ENCODE data around the gene NDUFAF4.
"Not testable (repeated sequence)": the region's sequence is repeated elsewhere in the genome, so short reads cannot be mapped to it uniquely, and the experiment has no call there.

Gene NDUFAF4

DNA sequence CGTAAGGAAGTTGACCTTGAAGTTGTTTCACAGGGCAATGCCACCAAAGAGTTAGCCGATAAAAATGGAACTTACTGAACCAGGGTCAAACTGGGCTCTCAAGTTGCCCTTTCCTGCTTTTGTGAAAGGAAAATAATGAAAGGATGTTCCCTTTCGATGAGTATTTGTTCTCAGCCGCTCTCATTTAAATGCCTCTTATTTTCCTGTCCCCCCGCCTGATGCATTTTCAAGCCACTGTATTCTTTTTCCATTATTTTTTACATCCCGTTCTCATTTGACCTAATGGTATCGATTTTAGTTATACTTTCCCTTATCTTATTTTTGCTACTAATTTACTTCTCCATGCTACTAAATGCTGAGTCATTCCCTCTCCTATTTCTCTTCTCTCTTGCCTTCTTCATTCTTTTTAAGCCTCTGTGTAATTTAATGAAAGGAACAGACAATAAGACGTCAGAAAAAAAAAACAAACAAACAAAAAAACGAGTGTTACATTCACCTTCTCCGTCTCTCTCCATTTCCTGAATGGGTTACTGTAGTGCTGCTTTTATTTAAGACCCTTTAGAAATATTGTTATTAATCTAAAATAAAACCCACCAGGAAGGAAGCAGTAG lies 655 bp upstream of the NDUFAF4 start:
- H3K36me3 Mint-ChIP-seq (ENCODE audit: low read depth) = peaks cover 13% of the 10 kb centered on the region
- H3K4me3 Mint-ChIP-seq = peak overlapping the region; percentile 87 to 91 (median 89)
- no peaks in the 10 kb centered on the region for H3K9me3 Mint-ChIP-seq
- TF ChIP-seq CTCF (IDR thresholded peaks at IDR 0.05; ENCODE audit: unreplicated experiment in 3 of 3) = no peak
- H3K27ac Mint-ChIP-seq = peak overlapping the region; percentile 80 to 97 (median 93)
- peaks cover 30% of the 10 kb centered on the region for H3K4me1 Mint-ChIP-seq
- H3K27me3 Mint-ChIP-seq (ENCODE audit: low read depth) = peaks cover 2% of the 10 kb centered on the region

GRCh38 chr6:96889146-96889545 lies 8.5 kb downstream of the NDUFAF4 start:
- Mint-ChIP-seq H3K4me1 (no peaks in the 10 kb centered on the region), H3K9me3 (no peaks in the 10 kb centered on the region), H3K27me3 (ENCODE audit: low read depth) (no peaks in the 10 kb centered on the region), H3K4me3 (no peak overlapping the region), H3K27ac (no peak overlapping the region), H3K36me3 (ENCODE audit: low read depth) (peaks cover 13% of the 10 kb centered on the region)
- TF ChIP-seq CTCF (IDR thresholded peaks at IDR 0.05; ENCODE audit: unreplicated experiment in 3 of 3) = no peak

DNA sequence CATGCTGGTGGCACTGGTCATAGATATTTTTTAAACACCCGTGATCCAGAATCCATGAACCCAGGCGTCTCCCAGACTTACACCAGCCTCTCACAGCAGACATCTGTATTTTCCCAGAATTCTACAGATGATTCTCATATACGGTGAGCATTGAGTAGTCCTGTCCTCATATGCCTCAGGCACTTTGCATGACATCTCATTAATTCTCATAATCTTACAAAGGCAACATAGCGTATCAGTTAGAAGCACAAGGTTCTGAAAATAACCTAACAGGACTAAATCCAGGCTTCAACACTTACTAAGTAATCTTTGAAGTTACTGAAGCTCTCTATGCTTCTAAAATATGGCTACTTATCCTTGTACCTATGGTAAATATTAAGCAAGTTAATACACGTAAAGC lies 8.9 kb downstream of the NDUFAF4 start:
- no peak for TF ChIP-seq CTCF (IDR thresholded peaks at IDR 0.05; ENCODE audit: unreplicated experiment in 3 of 3)
- no peak overlapping the region for H3K27ac Mint-ChIP-seq
- H3K4me1 Mint-ChIP-seq = no peaks in the 10 kb centered on the region
- H3K27me3 Mint-ChIP-seq (ENCODE audit: low read depth) = no peaks in the 10 kb centered on the region
- peaks cover 10% of the 10 kb centered on the region for H3K36me3 Mint-ChIP-seq (ENCODE audit: low read depth)
- no peak overlapping the region for H3K4me3 Mint-ChIP-seq
- H3K9me3 Mint-ChIP-seq = no peaks in the 10 kb centered on the region

DNA sequence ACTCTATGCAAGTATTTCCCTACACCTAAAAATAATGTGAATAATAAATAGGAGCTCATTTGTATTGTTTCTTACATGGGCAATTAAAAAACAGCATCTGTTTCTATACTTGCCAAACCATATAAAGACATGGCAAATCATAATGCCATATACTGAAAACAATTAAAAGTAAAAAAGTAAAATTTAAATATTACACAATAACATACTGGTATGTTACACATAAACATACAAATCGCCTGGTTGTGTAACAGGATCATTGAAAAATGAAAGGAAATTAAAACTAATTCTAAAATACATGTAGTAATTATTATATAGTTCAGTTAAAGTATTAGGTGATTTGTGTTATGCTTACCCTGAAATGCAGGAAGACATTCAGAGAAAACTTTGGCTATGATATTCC lies 11.2 kb downstream of the NDUFAF4 start:
- Mint-ChIP-seq H3K27ac (no peak overlapping the region), H3K4me3 (no peak overlapping the region), H3K27me3 (ENCODE audit: low read depth) (no peaks in the 10 kb centered on the region), H3K9me3 (no peaks in the 10 kb centered on the region), H3K4me1 (no peaks in the 10 kb centered on the region), H3K36me3 (ENCODE audit: low read depth) (peaks cover 10% of the 10 kb centered on the region)
- no peak for TF ChIP-seq CTCF (IDR thresholded peaks at IDR 0.05; ENCODE audit: unreplicated experiment in 3 of 3)

GRCh38 chr6:96885187-96885631 lies 12.5 kb downstream of the NDUFAF4 start:
- not testable (repeated sequence) for H3K4me1 Mint-ChIP-seq; H3K27ac Mint-ChIP-seq; H3K9me3 Mint-ChIP-seq; H3K36me3 Mint-ChIP-seq (ENCODE audit: low read depth); H3K4me3 Mint-ChIP-seq; H3K27me3 Mint-ChIP-seq (ENCODE audit: low read depth)

DNA sequence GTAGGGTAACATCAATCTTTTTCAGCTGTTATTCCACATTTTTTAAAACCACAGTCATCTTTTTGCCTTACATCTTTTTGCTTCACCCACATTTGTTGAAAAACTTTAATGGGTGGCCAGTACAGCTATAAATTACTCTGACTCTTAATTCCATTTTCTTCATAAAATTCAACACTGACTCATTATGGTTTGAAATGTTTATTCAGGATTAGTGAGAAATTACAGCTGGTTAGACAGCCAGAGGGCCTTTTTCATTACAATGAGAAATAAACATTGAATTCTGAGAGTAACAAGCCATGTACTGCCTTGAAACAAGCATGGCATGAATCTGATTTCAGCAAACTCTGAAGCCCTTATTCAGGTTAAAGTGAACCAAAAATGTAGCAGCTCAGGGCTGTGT lies 19.5 kb downstream of the NDUFAF4 start:
- peaks cover 4% of the 10 kb centered on the region for H3K27me3 Mint-ChIP-seq (ENCODE audit: low read depth)
- no peaks in the 10 kb centered on the region for H3K36me3 Mint-ChIP-seq (ENCODE audit: low read depth)
- no peak overlapping the region for H3K4me3 Mint-ChIP-seq
- H3K9me3 Mint-ChIP-seq = no peaks in the 10 kb centered on the region
- no peak for TF ChIP-seq CTCF (IDR thresholded peaks at IDR 0.05; ENCODE audit: unreplicated experiment in 3 of 3)
- no peaks in the 10 kb centered on the region for H3K4me1 Mint-ChIP-seq
- H3K27ac Mint-ChIP-seq = peak overlapping the region in 1 of 3 experiments; percentile 60

Measured in nephron (organoid).